Body of pancreas (tissue), 4 donors: ENCODE data around the gene ADAMTSL1. TPM values are rescaled to one million over a fixed set of nuclear protein-coding genes. Genes with fewer than 3 reads are reported as not detected.

Experiments used
- ATAC-seq: fragments of 150-250 bp; one replicate; pipeline ENCODE4 v1.9.1; 2016
- DNase-seq, 4 donors: peaks; one replicate each; pipeline ENCODE4 v3.0.0-alpha.2; 2019
- H3K27ac ChIP-seq, 4 donors: fragments of 200-600 bp; sonication (generic); 1 replicate in 3 of 4; 2 replicates in 1 of 4; pipeline versions ENCODE4 v1.5.1 to v1.6.1; 2016 to 2019; ENCODE audit warnings: mild to moderate bottlenecking in 1 of 4, mixed read lengths in 1 of 4, moderate library complexity in 1 of 4
- H3K27me3 ChIP-seq, 2 donors: fragments of 200-600 bp; sonication (generic); one replicate each; pipeline ENCODE4 v1.6.0; 2016; ENCODE audit warnings: mild to moderate bottlenecking in 1 of 2
- H3K36me3 ChIP-seq, 2 donors: fragments of 200-600 bp; sonication (generic); replicated peaks in 1 of 2; 2 replicates each; pipeline ENCODE4 v1.5.1; 2016; ENCODE audit warnings: low read depth in 2 of 2; ENCODE audit not compliant: insufficient read depth in 1 of 2
- H3K4me1 ChIP-seq: fragments of 200-600 bp; sonication (generic); one replicate; pipeline ENCODE4 v1.6.0; 2016
- H3K4me3 ChIP-seq, 2 donors: fragments of 200-600 bp; sonication (generic); 1 replicate in 1 of 2; 2 replicates in 1 of 2; pipeline ENCODE4 v1.5.1; 2016 to 2019
- H3K9me3 ChIP-seq, 3 donors: fragments of 200-600 bp; sonication (generic); 1 replicate in 2 of 3; 2 replicates in 1 of 3; pipeline ENCODE4 v1.5.1; 2016
- CTCF ChIP-seq, 7 experiments: fragments of 450-650 bp in 4 of 7; fragments of 200-600 bp in 3 of 7; sonication (generic) in 3 of 7; IDR thresholded peaks; one replicate each; pipeline ENCODE4 v1.5.1; 2016 to 2019; ENCODE audit warnings: antibody characterized with exemption in 7 of 7
- POLR2A ChIP-seq, 3 donors: fragments of 450-650 bp; IDR thresholded peaks; one replicate each; pipeline ENCODE4 v1.6.1; 2016; ENCODE audit warnings: antibody characterized with exemption in 3 of 3, mild to moderate bottlenecking in 2 of 3
- WGBS, 2 donors: methylation state at CpG; one replicate each; pipeline ENCODE4 v1.1.5; 2017; 5-methylcytosine and 5-hydroxymethylcytosine counted together
- intact Hi-C: fragments of 100-400 bp; cut with DNase I; formaldehyde crosslinking; loops from one replicate; pipeline ENCODE4 v1.15.1; 2023
- total RNA-seq, 2 donors: library from RNA; depleted of rRNA; stranded (reverse); fragments of >200 nt; gene quantifications; one replicate each; pipeline ENCODE4 v1.1.0, GENCODE V29; 2016

The ADAMTSL1 gene
- total RNA-seq, 2 donors from 2014 or later, result 0.52 to 0.99 TPM

- Histone ChIP-seq H3K27ac (no peak overlapping the region), H3K4me3 (no peak overlapping the region), H3K4me1 (no peaks in the 10 kb centered on the region), H3K9me3 (peaks cover 0 to 21% (median 0%) of the 10 kb centered on the region in 3 donors), H3K27me3 (no peaks in the 10 kb centered on the region), H3K36me3 (no peaks in the 10 kb centered on the region)
- 50 to 80% methylated on average over 1 to 5 of the region's 5 CpGs for WGBS, 2 donors
- TF ChIP-seq CTCF (IDR thresholded peaks at IDR 0.05) (no peak), POLR2A (IDR thresholded peaks at IDR 0.05) (no peak)
- ATAC-seq, result no peak
- DNase-seq, result no peak
- intact Hi-C loops, result no loop called here
Observed at GRCh38 chr9:18891946-18892670, 418.2 kb downstream of the ADAMTSL1 start.

DNA sequence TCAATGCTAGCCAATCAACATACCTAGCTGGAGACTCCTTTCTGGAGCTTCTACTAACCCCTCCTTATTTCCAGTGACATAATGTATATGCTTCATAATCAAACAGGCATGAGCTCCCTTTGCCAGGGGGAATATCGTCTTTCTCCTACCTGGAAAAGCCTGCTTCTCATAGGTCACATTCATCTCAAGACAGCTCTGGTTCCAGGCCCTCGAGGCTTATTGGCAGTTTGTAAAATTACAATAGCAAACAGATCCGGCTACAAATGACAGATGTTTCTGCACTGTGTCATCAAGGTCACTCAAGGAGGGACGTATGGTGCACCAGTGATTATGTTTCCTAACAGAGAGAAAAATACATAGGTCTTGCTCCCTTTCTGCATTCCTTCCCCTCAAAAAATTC lies 419.1 kb downstream of the ADAMTSL1 start:
- Histone ChIP-seq H3K4me1 (no peaks in the 10 kb centered on the region), H3K4me3 (no peak overlapping the region), H3K9me3 (peaks cover 0 to 25% (median 0%) of the 10 kb centered on the region in 3 donors), H3K36me3 (no peaks in the 10 kb centered on the region), H3K27ac (no peak overlapping the region), H3K27me3 (no peaks in the 10 kb centered on the region)
- DNase-seq, result no peak
- TF ChIP-seq POLR2A (IDR thresholded peaks at IDR 0.05), result no peak
- TF ChIP-seq CTCF (IDR thresholded peaks at IDR 0.05), result no peak
- no peak for ATAC-seq
- WGBS, 2 donors, result 49 to 56% methylated on average over 4 of the region's 4 CpGs
- intact Hi-C loops, result no loop called here

DNA sequence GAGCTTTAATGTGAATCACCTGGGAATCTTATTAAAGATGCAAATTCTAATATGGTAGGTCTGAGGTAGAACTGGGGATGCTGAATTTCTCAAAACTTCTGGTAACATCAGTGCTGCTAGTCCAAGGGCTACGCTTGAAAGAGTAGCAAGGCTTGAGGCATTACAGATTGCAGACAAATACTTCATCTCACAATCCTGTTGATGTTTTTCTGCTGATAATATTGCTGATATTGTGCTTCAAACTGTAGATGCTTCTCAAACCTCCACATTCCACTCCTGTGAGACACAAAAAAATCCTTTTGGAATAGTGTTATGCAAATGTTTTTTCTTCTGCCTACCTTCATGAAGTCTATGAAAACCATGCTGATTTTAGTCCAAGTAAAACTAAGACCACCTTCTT lies 419.5 kb downstream of the ADAMTSL1 start:
- TF ChIP-seq POLR2A (IDR thresholded peaks at IDR 0.05) (no peak), CTCF (IDR thresholded peaks at IDR 0.05) (no peak)
- WGBS, 2 donors, result 42 to 71% methylated on average over 1 of the region's 1 CpG
- Histone ChIP-seq H3K4me3 (no peak overlapping the region), H3K27ac (no peak overlapping the region), H3K27me3 (no peaks in the 10 kb centered on the region), H3K4me1 (no peaks in the 10 kb centered on the region), H3K36me3 (no peaks in the 10 kb centered on the region), H3K9me3 (peaks cover 0 to 25% (median 0%) of the 10 kb centered on the region in 3 donors)
- ATAC-seq, result no peak
- intact Hi-C loops, result no loop called here
- no peak for DNase-seq

DNA sequence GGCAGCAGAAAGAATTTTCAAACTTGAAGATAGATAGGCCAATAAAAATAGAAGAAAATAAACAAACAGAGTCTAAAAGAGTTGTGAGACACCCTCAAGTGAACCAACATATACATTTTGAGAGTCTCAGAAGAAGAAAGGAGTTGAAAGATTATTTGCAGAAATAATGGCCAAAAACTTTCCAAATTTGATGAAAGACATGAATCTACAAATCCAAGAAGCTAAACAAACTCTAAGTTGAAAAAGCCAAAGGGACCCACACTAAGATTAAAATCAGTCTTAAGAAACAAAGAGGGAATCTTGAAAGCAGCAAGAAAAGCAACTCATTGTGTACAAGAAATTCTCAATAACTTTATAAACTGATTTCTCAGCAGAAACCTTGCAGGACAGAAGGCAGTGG lies 422.1 kb downstream of the ADAMTSL1 start:
- Histone ChIP-seq H3K4me3 (no peak overlapping the region), H3K27ac (no peak overlapping the region), H3K4me1 (no peaks in the 10 kb centered on the region), H3K36me3 (no peaks in the 10 kb centered on the region), H3K9me3 (peaks cover 0 to 25% (median 0%) of the 10 kb centered on the region in 3 donors), H3K27me3 (no peaks in the 10 kb centered on the region)
- DNase-seq (no peak), ATAC-seq (no peak)
- no peak for TF ChIP-seq POLR2A (IDR thresholded peaks at IDR 0.05)
- TF ChIP-seq CTCF (IDR thresholded peaks at IDR 0.05), result no peak
- intact Hi-C loops, result no loop called here
